ENCODE measurements around the gene SLC17A5.

DNA sequence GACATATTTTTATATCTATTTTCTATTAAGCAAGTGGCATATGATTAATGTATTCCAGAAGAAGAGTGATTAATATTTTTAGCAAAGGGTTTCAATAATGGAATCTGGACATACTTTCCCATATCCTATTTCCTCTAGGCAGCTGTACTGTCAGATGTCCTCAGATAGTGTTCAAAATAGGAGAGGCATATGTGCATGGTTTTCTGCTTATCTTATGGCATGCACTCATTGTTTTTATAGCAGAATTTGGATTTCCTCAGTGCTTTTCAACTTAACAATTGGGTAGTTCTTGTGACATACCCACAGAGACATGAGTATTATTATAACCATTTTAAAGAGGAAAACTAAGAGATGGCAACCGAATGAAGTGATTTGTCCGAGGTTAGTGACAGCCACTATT, 12.6 kb upstream of the SLC17A5 start:
- TF ChIP-seq, protein P1, sequence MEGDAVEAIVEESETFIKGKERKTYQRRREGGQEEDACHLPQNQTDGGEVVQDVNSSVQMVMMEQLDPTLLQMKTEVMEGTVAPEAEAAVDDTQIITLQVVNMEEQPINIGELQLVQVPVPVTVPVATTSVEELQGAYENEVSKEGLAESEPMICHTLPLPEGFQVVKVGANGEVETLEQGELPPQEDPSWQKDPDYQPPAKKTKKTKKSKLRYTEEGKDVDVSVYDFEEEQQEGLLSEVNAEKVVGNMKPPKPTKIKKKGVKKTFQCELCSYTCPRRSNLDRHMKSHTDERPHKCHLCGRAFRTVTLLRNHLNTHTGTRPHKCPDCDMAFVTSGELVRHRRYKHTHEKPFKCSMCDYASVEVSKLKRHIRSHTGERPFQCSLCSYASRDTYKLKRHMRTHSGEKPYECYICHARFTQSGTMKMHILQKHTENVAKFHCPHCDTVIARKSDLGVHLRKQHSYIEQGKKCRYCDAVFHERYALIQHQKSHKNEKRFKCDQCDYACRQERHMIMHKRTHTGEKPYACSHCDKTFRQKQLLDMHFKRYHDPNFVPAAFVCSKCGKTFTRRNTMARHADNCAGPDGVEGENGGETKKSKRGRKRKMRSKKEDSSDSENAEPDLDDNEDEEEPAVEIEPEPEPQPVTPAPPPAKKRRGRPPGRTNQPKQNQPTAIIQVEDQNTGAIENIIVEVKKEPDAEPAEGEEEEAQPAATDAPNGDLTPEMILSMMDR (IDR thresholded peaks at IDR 0.05; ENCODE audit: borderline replicate concordance, extremely low read depth, low read length, poor library complexity, severe bottlenecking), result no peak
- TF ChIP-seq EZH2 (IDR thresholded peaks at IDR 0.05; ENCODE audit: borderline replicate concordance, low read depth, low read length, severe bottlenecking), result no peak
